ENCODE measurements around the gene KNOP1.

- TF ChIP-seq POLR2A (IDR thresholded peaks at IDR 0.05) (no peak), CTCF (IDR thresholded peaks at IDR 0.05 in 4 of 5, conservative IDR thresholded peaks at IDR 0.05 in 1 of 5) (no peak)
Measured at GRCh38 chr16:19696328-19696727, 21.7 kb downstream of the KNOP1 start.
